GM12874 (cell line): ENCODE data around the gene SLC28A1.

Source experiments
- CTCF ChIP-seq: IDR thresholded peaks from 2 replicates; pipeline ENCODE4 v1.5.1; 2011; ENCODE audit warnings: low read depth, mild to moderate bottlenecking, control low read depth, low read length, moderate library complexity; ENCODE audit not compliant: insufficient read depth

The SLC28A1 gene

GRCh38 chr15:84880007-84880406 is 4.5 kb upstream of the SLC28A1 start:
- TF ChIP-seq CTCF = no peak

- no peak for TF ChIP-seq CTCF
These were observed 3.5 kb upstream of the SLC28A1 start for GRCh38 chr15:84880822-84881519.

GRCh38 chr15:84881520-84881830 is 3.0 kb upstream of the SLC28A1 start:
- no peak for TF ChIP-seq CTCF

- no peak for TF ChIP-seq CTCF
These were observed 996 bp upstream of the SLC28A1 start for GRCh38 chr15:84883466-84883865.

GRCh38 chr15:84885801-84886200 is 1.3 kb downstream of the SLC28A1 start:
- no peak for TF ChIP-seq CTCF

- TF ChIP-seq CTCF = no peak
These were observed 1.9 kb downstream of the SLC28A1 start for GRCh38 chr15:84886211-84886983.

- TF ChIP-seq CTCF = no peak
These were observed 2.5 kb downstream of the SLC28A1 start for GRCh38 chr15:84886984-84887299.
